Right lobe of liver (tissue), 6 donors: ENCODE data around the gene PRDM4. TPM values are rescaled to one million over a fixed set of nuclear protein-coding genes. Genes with fewer than 3 reads are reported as not detected.
"Not testable (repeated sequence)": the region's sequence is repeated elsewhere in the genome, so short reads cannot be mapped to it uniquely, and the experiment has no call there.

Experiments
- ATAC-seq, 4 donors: fragments of 200-7000 bp; cut with Tn5 transposase; one replicate each; pipeline ENCODE4 v1.9.1; 2020; ENCODE audit warnings: mild to moderate bottlenecking in 4 of 4, moderate library complexity in 4 of 4
- DNase-seq, 3 donors: peaks; one replicate each; pipeline ENCODE4 v3.0.0-alpha.2; 2020
- H3K27ac ChIP-seq, 3 donors: fragments of 200-600 bp; one replicate each; pipeline ENCODE4 v1.8.0; 2022
- H3K27me3 ChIP-seq, 2 donors: fragments of 200-600 bp; one replicate each; pipeline ENCODE4 v1.8.0; 2022
- H3K36me3 ChIP-seq, 4 donors: fragments of 200-600 bp; sonication (generic) in 1 of 4; one replicate each; pipeline versions ENCODE4 v1.5.1 to v1.8.0; 2017 to 2022; ENCODE audit warnings: control low read depth in 1 of 4
- H3K4me1 ChIP-seq, 4 donors: fragments of 200-600 bp; sonication (generic) in 1 of 4; one replicate each; pipeline versions ENCODE4 v1.5.1 to v1.8.0; 2017 to 2022; ENCODE audit warnings: control low read depth in 1 of 4
- H3K4me3 ChIP-seq, 3 donors: fragments of 200-600 bp; one replicate each; pipeline ENCODE4 v1.8.0; 2022
- H3K9me3 ChIP-seq, 4 donors: fragments of 200-600 bp; sonication (generic) in 1 of 4; one replicate each; pipeline versions ENCODE4 v1.5.1 to v1.8.0; 2017 to 2022; ENCODE audit warnings: control low read depth in 1 of 4
- POLR2A ChIP-seq: fragments of 450-650 bp; IDR thresholded peaks from one replicate; pipeline ENCODE4 v1.6.1; 2017; ENCODE audit warnings: antibody characterized with exemption, mild to moderate bottlenecking
- WGBS: methylation state at CpG from one replicate; pipeline ENCODE4 v1.1.6; 2018; ENCODE audit warnings: low coverage, low lambda C conversion rate; ENCODE audit not compliant: insufficient coverage; ENCODE audit errors: missing lambda C conversion rate; 5-methylcytosine and 5-hydroxymethylcytosine counted together
- intact Hi-C, 2 donors: fragments of 100-400 bp; cut with DNase I; formaldehyde crosslinking; loops; one replicate each; pipeline versions ENCODE4 v1.11.2 to v1.14.1; 2022
- total RNA-seq, 6 experiments: library from RNA; depleted of rRNA in 2 of 6; stranded (reverse); fragments of >200 nt in 2 of 6; fragmentation: NEBNext Ultra II Directional in 3 of 6; extraction: Animal tissue kit (Norgen Biotek cat#: 25700) in 3 of 6; gene quantifications; one replicate each; pipeline versions ENCODE4 v1.1.0 to v1.2.4, GENCODE V29; 2016 to 2023
- TF ChIP-seq, protein P1 (sequence below), 4 donors: fragments of 200-600 bp in 3 of 4; fragments of 450-650 bp in 1 of 4; IDR thresholded peaks; one replicate each; pipeline versions ENCODE4 v1.5.1 to v1.8.0; 2016 to 2022; ENCODE audit warnings: antibody characterized with exemption in 4 of 4, mild to moderate bottlenecking in 2 of 4
- donor health status: DM: no; HTN: yes; CAD: no.
- donor health status: DM: no; HTN: no; CAD: no.
- donor health status: DM: no; HTN: no; CAD: no.
- donor health status: DM: no; HTN: yes; CAD: no.
- donor health status: DM: no; HTN: yes; CAD: no.

The PRDM4 gene
- total RNA-seq, 6 experiments from 2014 or later = 5.9 to 8.2 (median 7.1) TPM

DNA sequence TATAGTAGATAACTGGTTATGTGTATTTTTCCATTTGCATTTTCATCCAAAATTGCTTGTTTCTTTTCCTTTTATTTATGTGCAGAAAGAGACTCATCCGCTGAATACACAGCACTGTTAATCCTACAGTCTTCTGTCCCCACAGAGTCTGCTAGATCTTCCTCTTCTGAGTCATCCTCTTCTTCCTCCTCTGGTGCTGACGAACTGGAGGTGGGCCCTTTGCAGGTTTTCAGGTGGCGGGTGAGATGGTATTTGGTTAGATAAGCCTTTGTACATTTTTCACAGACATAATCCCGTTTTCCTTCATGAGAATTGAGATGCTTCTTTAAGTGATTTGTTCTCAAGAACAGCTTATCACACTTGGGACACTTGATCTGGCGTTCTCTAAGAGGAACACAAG is 26.8 kb downstream of the PRDM4 start:
- intact Hi-C loops = no loop called here
- H3K4me3 ChIP-seq = no peak overlapping the region
- 81% methylated on average over 5 of the region's 5 CpGs for WGBS
- DNase-seq (no peak), ATAC-seq (no peak)
- H3K27me3 ChIP-seq = no peaks in the 10 kb centered on the region
- no peaks in the 10 kb centered on the region for H3K4me1 ChIP-seq
- peaks cover 0 to 54% (median 16%) of the 10 kb centered on the region in 4 donors for H3K36me3 ChIP-seq
- TF ChIP-seq, protein P1, sequence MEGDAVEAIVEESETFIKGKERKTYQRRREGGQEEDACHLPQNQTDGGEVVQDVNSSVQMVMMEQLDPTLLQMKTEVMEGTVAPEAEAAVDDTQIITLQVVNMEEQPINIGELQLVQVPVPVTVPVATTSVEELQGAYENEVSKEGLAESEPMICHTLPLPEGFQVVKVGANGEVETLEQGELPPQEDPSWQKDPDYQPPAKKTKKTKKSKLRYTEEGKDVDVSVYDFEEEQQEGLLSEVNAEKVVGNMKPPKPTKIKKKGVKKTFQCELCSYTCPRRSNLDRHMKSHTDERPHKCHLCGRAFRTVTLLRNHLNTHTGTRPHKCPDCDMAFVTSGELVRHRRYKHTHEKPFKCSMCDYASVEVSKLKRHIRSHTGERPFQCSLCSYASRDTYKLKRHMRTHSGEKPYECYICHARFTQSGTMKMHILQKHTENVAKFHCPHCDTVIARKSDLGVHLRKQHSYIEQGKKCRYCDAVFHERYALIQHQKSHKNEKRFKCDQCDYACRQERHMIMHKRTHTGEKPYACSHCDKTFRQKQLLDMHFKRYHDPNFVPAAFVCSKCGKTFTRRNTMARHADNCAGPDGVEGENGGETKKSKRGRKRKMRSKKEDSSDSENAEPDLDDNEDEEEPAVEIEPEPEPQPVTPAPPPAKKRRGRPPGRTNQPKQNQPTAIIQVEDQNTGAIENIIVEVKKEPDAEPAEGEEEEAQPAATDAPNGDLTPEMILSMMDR (IDR thresholded peaks at IDR 0.05) = no peak
- TF ChIP-seq POLR2A = no peak
- H3K27ac ChIP-seq = no peak overlapping the region
- H3K9me3 ChIP-seq = no peaks in the 10 kb centered on the region

DNA sequence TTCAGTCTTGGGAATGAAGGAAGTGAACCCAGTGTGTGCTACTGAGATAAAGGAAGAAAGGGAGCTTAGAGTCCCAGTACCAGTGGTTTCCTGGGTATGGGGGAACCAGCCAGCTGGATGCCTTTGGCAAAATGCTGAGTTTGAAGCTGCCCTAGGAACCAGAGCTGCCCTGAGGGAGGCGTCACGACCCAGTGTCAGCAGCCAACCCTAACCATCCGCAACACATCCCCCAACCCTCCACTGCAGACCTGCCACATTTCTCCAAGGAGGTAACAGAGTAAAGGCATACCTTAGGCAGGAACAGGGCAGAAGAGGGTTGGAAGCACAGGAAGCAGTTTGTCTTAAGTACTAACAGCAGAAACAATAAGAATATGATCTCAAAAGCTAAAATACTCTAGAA is 28.6 kb downstream of the PRDM4 start:
- 100% methylated on average over 1 of the region's 3 CpGs for WGBS
- Histone ChIP-seq H3K36me3 (peaks cover 0 to 37% (median 10%) of the 10 kb centered on the region in 4 donors), H3K27me3 (no peaks in the 10 kb centered on the region), H3K4me3 (no peak overlapping the region), H3K9me3 (no peaks in the 10 kb centered on the region), H3K27ac (no peak overlapping the region), H3K4me1 (no peaks in the 10 kb centered on the region)
- TF ChIP-seq, protein P1 (IDR thresholded peaks at IDR 0.05) = no peak
- no peak for TF ChIP-seq POLR2A
- intact Hi-C loops = no loop called here
- DNase-seq (no peak), ATAC-seq (no peak)

DNA sequence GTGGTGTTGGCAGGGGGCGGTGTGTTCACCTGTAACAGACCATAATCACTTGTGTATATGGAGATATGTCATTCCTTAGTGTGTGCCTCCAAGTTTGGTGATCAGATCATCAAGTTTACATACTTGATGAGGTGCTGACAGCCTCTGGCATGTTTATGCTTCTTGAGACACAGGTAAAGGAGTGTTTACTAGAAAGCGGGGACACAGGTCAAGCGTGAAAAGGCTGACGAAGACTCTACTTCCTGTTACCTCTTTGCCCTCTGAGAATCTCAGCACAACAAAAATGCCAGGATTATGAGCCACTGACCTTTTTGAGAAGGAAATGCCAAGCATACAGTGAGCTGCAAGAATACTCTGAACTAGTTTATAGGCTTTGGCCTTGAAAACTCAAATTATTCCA is 29.6 kb downstream of the PRDM4 start:
- peaks cover 0 to 29% (median 7%) of the 10 kb centered on the region in 4 donors for H3K36me3 ChIP-seq
- no peak for DNase-seq
- H3K4me1 ChIP-seq = no peaks in the 10 kb centered on the region
- no peak for TF ChIP-seq POLR2A
- TF ChIP-seq, protein P1 (IDR thresholded peaks at IDR 0.05) = no peak
- H3K4me3 ChIP-seq = no peak overlapping the region
- 87% methylated on average over 4 of the region's 4 CpGs for WGBS
- no peaks in the 10 kb centered on the region for H3K27me3 ChIP-seq
- no peak overlapping the region for H3K27ac ChIP-seq
- intact Hi-C loops = no loop called here
- ATAC-seq = no peak
- no peaks in the 10 kb centered on the region for H3K9me3 ChIP-seq

DNA sequence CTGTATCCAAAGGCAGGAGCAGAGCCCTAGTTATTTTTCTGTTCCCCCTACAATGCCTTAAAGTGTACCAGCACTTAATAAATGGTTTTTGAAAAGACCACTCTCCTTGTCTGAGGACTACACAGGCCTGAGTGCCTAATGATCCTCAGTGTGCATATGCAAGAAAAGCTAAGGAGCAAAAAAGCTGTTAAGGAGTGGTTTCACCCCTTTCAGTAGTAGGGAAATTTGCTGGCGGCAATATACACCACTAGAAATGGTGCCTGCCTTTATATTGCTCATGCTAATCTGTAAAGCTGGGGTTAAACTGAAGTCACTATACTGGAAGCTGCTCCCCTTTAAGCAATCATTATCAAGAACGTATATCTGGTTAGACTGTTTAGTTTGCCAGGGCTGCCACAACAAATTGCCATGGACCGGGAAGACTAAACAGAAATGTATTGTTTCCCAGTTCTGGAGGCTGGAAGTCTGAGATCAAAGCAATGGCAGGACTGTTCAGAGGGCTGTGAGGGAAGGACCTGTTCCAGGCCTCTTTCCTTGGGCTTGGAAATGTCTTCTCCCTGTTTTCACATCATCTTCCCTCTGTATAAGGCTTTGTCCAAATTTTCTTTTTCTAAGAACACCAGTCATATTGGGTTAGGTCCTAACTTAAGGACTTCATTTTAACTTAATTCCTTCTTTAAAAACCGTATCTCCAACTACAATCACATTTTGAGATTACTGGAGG is 30.2 kb downstream of the PRDM4 start:
- 49% methylated on average over 3 of the region's 4 CpGs for WGBS
- DNase-seq = no peak

DNA sequence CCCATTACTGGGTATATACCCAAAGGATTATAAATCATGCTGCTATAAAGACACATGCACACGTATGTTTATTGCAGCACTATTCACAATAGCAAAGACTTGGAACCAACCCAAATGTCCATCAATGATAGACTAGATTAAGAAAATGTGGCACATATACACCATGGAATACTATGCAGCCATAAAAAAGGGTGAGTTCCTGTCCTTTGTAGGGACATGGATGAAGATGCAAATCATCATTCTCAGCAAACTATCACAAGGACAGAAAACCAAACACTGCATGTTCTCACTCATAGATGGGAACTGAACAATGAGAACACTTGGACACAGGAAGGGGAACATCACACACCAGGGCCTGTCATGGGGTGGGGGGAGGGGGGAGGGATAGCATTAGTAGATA is 33.2 kb downstream of the PRDM4 start:
- H3K4me1 ChIP-seq, DNase-seq, intact Hi-C loops, H3K27me3 ChIP-seq, H3K9me3 ChIP-seq, H3K36me3 ChIP-seq, ATAC-seq, H3K27ac ChIP-seq, H3K4me3 ChIP-seq: not testable (repeated sequence)
- no CpG with 5 or more reads among the region's 1 CpG for WGBS

More for the DNA sequence above, 30.2 kb downstream of the PRDM4 start:
- Histone ChIP-seq H3K4me3 (no peak overlapping the region), H3K27me3 (no peaks in the 10 kb centered on the region), H3K27ac (no peak overlapping the region), H3K36me3 (peaks cover 0 to 23% (median 5%) of the 10 kb centered on the region in 4 donors), H3K9me3 (no peaks in the 10 kb centered on the region), H3K4me1 (no peaks in the 10 kb centered on the region)
- intact Hi-C loops = no loop called here
- no peak for ATAC-seq
- TF ChIP-seq POLR2A = no peak
- TF ChIP-seq, protein P1 (IDR thresholded peaks at IDR 0.05) = no peak

GRCh38 chr12:107727327-107727726 is 33.6 kb downstream of the PRDM4 start:
- ATAC-seq, H3K4me3 ChIP-seq, H3K4me1 ChIP-seq, H3K27me3 ChIP-seq, H3K36me3 ChIP-seq, H3K9me3 ChIP-seq, DNase-seq, H3K27ac ChIP-seq, intact Hi-C loops: not testable (repeated sequence)
- WGBS = no CpG with 5 or more reads among the region's 1 CpG
